ENCODE data around the gene VPS45. TPM values are rescaled to one million over a fixed set of nuclear protein-coding genes. Genes with fewer than 3 reads are reported as not detected.
"Not testable (repeated sequence)": the region's sequence is repeated elsewhere in the genome, so short reads cannot be mapped to it uniquely, and the experiment has no call there.

The VPS45 gene
- total and polyA plus RNA-seq, 7 experiments from 2014 or later, result 20.3 to 37.7 (median 27.0) TPM

DNA sequence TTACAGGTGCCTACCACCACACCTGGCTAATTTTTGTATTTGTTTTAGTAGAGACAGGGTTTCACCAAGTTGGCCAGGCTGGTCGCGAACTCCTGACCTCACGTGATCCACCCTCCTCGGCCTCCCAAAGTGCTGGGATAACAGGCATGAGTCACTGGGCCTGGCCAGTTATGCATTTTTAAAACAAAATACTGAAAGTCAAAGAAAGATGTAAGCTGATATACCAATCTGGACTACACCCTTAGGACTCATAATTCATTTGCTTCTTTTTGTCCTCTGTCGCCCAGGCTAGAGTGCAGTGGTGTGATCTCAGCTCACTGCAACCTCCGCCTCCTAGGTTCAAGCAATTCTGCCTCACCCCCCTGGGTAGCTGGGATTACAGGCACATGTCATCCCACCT lies 67.8 kb downstream of the VPS45 start:
- ATAC-seq; CTCF ChIA-PET; DNase-seq; H3K27me3 Mint-ChIP-seq; H3K27ac Mint-ChIP-seq; H3K4me3 ChIP-seq (ENCODE audit: low read length); H3K4me1 Mint-ChIP-seq; intact Hi-C loops (cut with micrococcal nuclease); H3K4me3 Mint-ChIP-seq; H3K9me3 Mint-ChIP-seq; H3K36me3 ChIP-seq (ENCODE audit: control insufficient read depth in 2 of 3, insufficient read depth in 3 of 3, low read length in 3 of 3); H3K9me3 ChIP-seq (ENCODE audit: control insufficient read depth in 2 of 3, low read length in 3 of 3); H3K27ac ChIP-seq (ENCODE audit: low read depth, low read length); H3K27me3 ChIP-seq (ENCODE audit: control insufficient read depth in 2 of 2, insufficient read depth in 2 of 2, low read length in 2 of 2); H3K4me1 ChIP-seq (ENCODE audit: control insufficient read depth in 2 of 2, insufficient read depth in 2 of 2, low read length in 2 of 2): not testable (repeated sequence)
- POLR2A ChIA-PET, result interaction anchor here (0.6 kb wide), 1 partner anchor 101 kb away, joined by 3 read pairs; the partner anchor contains the start of gene ANP32E
- peaks cover 0 to 11% (median 4%) of the 10 kb centered on the region in 5 donors for H3K36me3 Mint-ChIP-seq

DNA sequence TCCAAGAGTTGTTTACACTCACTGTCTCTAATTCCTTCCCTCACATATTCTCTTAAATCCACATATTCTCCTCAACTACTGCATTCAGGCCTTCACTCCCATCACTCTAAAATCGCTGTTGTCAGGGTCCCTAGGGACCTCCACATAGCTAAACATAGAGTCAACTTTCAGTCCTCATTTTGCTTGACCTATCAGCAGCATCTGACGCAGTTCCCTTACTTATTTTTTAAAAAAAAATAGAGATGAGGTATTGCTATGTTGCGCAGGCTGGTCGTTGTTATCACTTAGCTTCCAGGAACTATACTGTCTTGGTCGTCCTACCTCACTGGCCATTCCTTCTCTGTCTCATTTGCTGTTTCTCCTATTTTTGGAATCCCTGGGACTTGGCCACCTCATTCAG lies 70.5 kb downstream of the VPS45 start:
- Mint-ChIP-seq H3K4me1 (peaks cover 0 to 9% (median 0%) of the 10 kb centered on the region in 7 donors), H3K27ac (no peak overlapping the region), H3K9me3 (no peaks in the 10 kb centered on the region), H3K4me3 (no peak overlapping the region), H3K36me3 (peaks cover 0 to 14% (median 0%) of the 10 kb centered on the region in 5 donors), H3K27me3 (no peaks in the 10 kb centered on the region)
- DNase-seq (no peak), ATAC-seq (no peak)
- no peak overlapping the region for H3K4me3 ChIP-seq (ENCODE audit: low read length)
- H3K9me3 ChIP-seq (ENCODE audit: control insufficient read depth in 2 of 3, low read length in 3 of 3), result no peaks in the 10 kb centered on the region
- intact Hi-C loops (cut with micrococcal nuclease), result no loop called here
- H3K36me3 ChIP-seq (ENCODE audit: control insufficient read depth in 2 of 3, insufficient read depth in 3 of 3, low read length in 3 of 3), result no peaks in the 10 kb centered on the region
- no peaks in the 10 kb centered on the region for H3K27me3 ChIP-seq (ENCODE audit: control insufficient read depth in 2 of 2, insufficient read depth in 2 of 2, low read length in 2 of 2)
- H3K27ac ChIP-seq (ENCODE audit: low read depth, low read length), result no peak overlapping the region
- H3K4me1 ChIP-seq (ENCODE audit: control insufficient read depth in 2 of 2, insufficient read depth in 2 of 2, low read length in 2 of 2), result no peaks in the 10 kb centered on the region
- POLR2A ChIA-PET, result no interaction called here
- CTCF ChIA-PET, result interaction anchor here (1.0 kb wide), 1 partner anchor 144 kb away, joined by 3 read pairs; no protein-coding TSS in a partner anchor

DNA sequence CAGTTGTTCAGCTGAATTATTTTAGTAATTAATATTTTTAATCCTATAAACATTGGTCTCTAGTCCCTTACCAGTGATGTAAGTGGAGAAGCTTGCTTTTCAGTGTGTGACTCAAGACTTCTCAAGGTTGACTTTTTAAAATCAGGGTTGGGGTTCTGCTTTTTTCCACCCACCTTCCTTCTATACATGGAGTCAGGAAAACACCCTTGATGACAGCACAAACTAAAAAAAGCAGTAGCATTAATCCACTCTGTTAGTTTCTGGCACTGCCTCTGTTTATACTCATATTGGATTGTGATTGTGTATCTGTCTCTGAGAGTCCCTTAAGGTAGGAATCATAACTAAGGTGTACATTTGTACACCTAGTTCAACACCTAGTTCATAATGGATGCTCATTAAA lies 73.9 kb downstream of the VPS45 start:
- Histone ChIP-seq H3K4me3 (ENCODE audit: low read length) (no peak overlapping the region), H3K9me3 (ENCODE audit: control insufficient read depth in 2 of 3, low read length in 3 of 3) (no peaks in the 10 kb centered on the region), H3K27me3 (ENCODE audit: control insufficient read depth in 2 of 2, insufficient read depth in 2 of 2, low read length in 2 of 2) (no peaks in the 10 kb centered on the region), H3K36me3 (ENCODE audit: control insufficient read depth in 2 of 3, insufficient read depth in 3 of 3, low read length in 3 of 3) (no peaks in the 10 kb centered on the region), H3K4me1 (ENCODE audit: control insufficient read depth in 2 of 2, insufficient read depth in 2 of 2, low read length in 2 of 2) (peaks cover 0 to 6% of the 10 kb centered on the region in 2 donors), H3K27ac (ENCODE audit: low read depth, low read length) (no peak overlapping the region)
- no peak for ATAC-seq
- H3K27ac Mint-ChIP-seq, result no peak overlapping the region
- peaks cover 0 to 10% (median 0%) of the 10 kb centered on the region in 5 donors for H3K36me3 Mint-ChIP-seq
- no peaks in the 10 kb centered on the region for H3K9me3 Mint-ChIP-seq
- H3K4me1 Mint-ChIP-seq, result peaks cover 13 to 25% (median 18%) of the 10 kb centered on the region in 7 donors
- ChIA-PET CTCF (interaction anchor here (0.8 kb wide), 1 partner anchor 73 kb away, joined by 3 read pairs; no protein-coding TSS in a partner anchor), POLR2A (interaction anchor here (0.6 to 1.5 kb wide), 3 partner anchors 8 to 1312 kb away, joined by 3 to 5 read pairs (median 3); partner anchors contain the start of gene PLEKHO1)
- no peak overlapping the region for H3K4me3 Mint-ChIP-seq
- DNase-seq, result no peak
- intact Hi-C loops (cut with micrococcal nuclease), result no loop called here
- H3K27me3 Mint-ChIP-seq, result no peaks in the 10 kb centered on the region

DNA sequence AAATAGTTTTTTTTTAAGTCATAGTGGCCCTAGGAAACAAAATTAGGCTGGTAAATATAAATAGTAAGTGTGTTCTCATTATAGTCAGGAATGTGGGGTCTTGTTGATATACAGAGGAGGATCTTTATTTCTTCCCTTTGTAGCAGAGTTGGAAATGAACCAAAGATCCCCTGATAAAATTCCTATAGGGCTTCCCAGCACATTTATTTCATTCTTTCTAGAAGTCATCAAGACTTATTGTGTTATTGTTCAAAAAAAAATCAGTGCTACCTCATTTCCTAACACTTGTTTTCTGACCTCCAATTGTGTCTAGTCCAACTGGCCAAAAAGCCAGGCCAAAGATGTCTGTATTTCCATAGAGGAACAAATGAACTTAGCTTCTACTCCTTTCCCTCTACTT lies 74.5 kb downstream of the VPS45 start:
- H3K9me3 Mint-ChIP-seq, result no peaks in the 10 kb centered on the region
- H3K9me3 ChIP-seq (ENCODE audit: control insufficient read depth in 2 of 3, low read length in 3 of 3), result no peaks in the 10 kb centered on the region
- peaks cover 0 to 6% (median 0%) of the 10 kb centered on the region in 5 donors for H3K27me3 Mint-ChIP-seq
- intact Hi-C loops (cut with micrococcal nuclease), result no loop called here
- no peaks in the 10 kb centered on the region for H3K27me3 ChIP-seq (ENCODE audit: control insufficient read depth in 2 of 2, insufficient read depth in 2 of 2, low read length in 2 of 2)
- peaks cover 20 to 31% (median 25%) of the 10 kb centered on the region in 7 donors for H3K4me1 Mint-ChIP-seq
- ATAC-seq (no peak), DNase-seq (no peak)
- no peak overlapping the region for H3K27ac ChIP-seq (ENCODE audit: low read depth, low read length)
- peaks cover 0 to 13% (median 0%) of the 10 kb centered on the region in 5 donors for H3K36me3 Mint-ChIP-seq
- H3K4me3 ChIP-seq (ENCODE audit: low read length), result no peak overlapping the region
- no peaks in the 10 kb centered on the region for H3K36me3 ChIP-seq (ENCODE audit: control insufficient read depth in 2 of 3, insufficient read depth in 3 of 3, low read length in 3 of 3)
- H3K4me1 ChIP-seq (ENCODE audit: control insufficient read depth in 2 of 2, insufficient read depth in 2 of 2, low read length in 2 of 2), result peaks cover 0 to 10% of the 10 kb centered on the region in 2 donors
- H3K4me3 Mint-ChIP-seq, result no peak overlapping the region
- POLR2A ChIA-PET, result interaction anchor here (1.5 kb wide), 1 partner anchor 11 kb away, joined by 3 read pairs; no protein-coding TSS in a partner anchor
- H3K27ac Mint-ChIP-seq, result peak overlapping the region in 1 of 9 donors; percentile 55
- CTCF ChIA-PET, result no interaction called here

DNA sequence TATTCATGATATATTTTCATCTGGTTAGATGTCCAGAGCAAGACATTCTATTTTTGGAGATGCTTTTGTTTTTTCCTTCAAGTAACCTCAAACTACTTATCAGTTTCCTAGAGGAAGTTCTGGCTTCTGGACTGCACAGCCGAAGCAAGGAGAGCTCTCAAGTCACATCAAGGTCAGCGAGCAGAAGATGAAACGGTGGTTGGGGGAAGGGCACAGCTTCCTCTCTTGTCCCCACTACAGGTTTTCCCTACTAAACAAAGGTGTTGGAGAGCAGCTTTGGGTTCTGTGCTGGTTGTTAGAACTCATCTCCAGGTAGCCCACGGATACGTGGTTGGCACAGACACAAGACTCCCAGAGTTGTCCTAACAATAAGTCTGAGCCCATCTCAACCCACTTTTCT lies 77.0 kb downstream of the VPS45 start:
- Histone ChIP-seq H3K27ac (ENCODE audit: low read depth, low read length) (no peak overlapping the region), H3K4me1 (ENCODE audit: control insufficient read depth in 2 of 2, insufficient read depth in 2 of 2, low read length in 2 of 2) (peaks cover 7 to 21% of the 10 kb centered on the region in 2 donors), H3K9me3 (ENCODE audit: control insufficient read depth in 2 of 3, low read length in 3 of 3) (no peaks in the 10 kb centered on the region), H3K27me3 (ENCODE audit: control insufficient read depth in 2 of 2, insufficient read depth in 2 of 2, low read length in 2 of 2) (no peaks in the 10 kb centered on the region), H3K4me3 (ENCODE audit: low read length) (no peak overlapping the region), H3K36me3 (ENCODE audit: control insufficient read depth in 2 of 3, insufficient read depth in 3 of 3, low read length in 3 of 3) (no peaks in the 10 kb centered on the region)
- POLR2A ChIA-PET, result no interaction called here
- Mint-ChIP-seq H3K4me3 (no peak overlapping the region), H3K4me1 (peaks cover 27 to 56% (median 48%) of the 10 kb centered on the region in 7 donors), H3K9me3 (peaks cover 0 to 1% (median 0%) of the 10 kb centered on the region in 11 donors), H3K27me3 (peaks cover 0 to 26% (median 0%) of the 10 kb centered on the region in 5 donors), H3K36me3 (peaks cover 0 to 13% (median 0%) of the 10 kb centered on the region in 5 donors), H3K27ac (peak overlapping the region in 7 of 9 donors; percentile 14 to 79 (median 61))
- DNase-seq (no peak), ATAC-seq (no peak)
- intact Hi-C loops (cut with micrococcal nuclease), result no loop called here
- CTCF ChIA-PET, result interaction anchor here (1.0 kb wide), 1 partner anchor 12 kb away, joined by 3 read pairs; no protein-coding TSS in a partner anchor

DNA sequence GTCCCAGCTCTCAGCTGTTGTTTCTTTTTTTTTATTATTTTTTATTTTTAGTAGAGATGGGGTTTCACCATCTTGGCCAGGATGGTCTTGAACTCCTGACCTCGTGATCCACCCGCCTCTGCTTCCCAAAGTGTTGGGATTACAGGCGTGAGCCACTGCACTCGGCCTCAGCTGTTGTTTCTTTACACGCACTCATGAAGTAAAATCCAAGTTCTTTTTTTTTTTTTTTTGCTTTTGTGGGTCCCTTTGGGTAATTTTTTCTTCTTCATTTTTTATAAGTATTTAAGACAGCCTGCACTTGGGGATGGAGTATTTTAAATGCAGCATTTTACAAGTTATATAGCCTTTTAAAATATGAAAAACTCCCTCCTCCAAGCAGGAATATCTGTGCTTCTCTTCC lies 78.4 kb downstream of the VPS45 start:
- H3K27ac Mint-ChIP-seq, result peak overlapping the region in 2 of 9 donors; percentile 0 to 56
- H3K27me3 Mint-ChIP-seq, result peaks cover 0 to 26% (median 0%) of the 10 kb centered on the region in 5 donors

More for the DNA sequence above, 78.4 kb downstream of the VPS45 start:
- H3K9me3 ChIP-seq (ENCODE audit: control insufficient read depth in 2 of 3, low read length in 3 of 3); H3K4me3 ChIP-seq (ENCODE audit: low read length); H3K27me3 ChIP-seq (ENCODE audit: control insufficient read depth in 2 of 2, insufficient read depth in 2 of 2, low read length in 2 of 2); H3K27ac ChIP-seq (ENCODE audit: low read depth, low read length); intact Hi-C loops (cut with micrococcal nuclease); H3K36me3 ChIP-seq (ENCODE audit: control insufficient read depth in 2 of 3, insufficient read depth in 3 of 3, low read length in 3 of 3); H3K4me3 Mint-ChIP-seq; H3K9me3 Mint-ChIP-seq; DNase-seq; ATAC-seq: not testable (repeated sequence)
- ChIA-PET CTCF (interaction anchor here (0.6 to 2.3 kb wide), 2 partner anchors 9 to 16 kb away, joined by 3 to 7 read pairs; no protein-coding TSS in a partner anchor), POLR2A (interaction anchor here (1.2 to 1.6 kb wide), 3 partner anchors 15 to 73 kb away, joined by 3 to 6 read pairs (median 4); no protein-coding TSS in a partner anchor)
- peaks cover 27 to 58% (median 49%) of the 10 kb centered on the region in 7 donors for H3K4me1 Mint-ChIP-seq
- peaks cover 0 to 16% (median 0%) of the 10 kb centered on the region in 5 donors for H3K36me3 Mint-ChIP-seq
- H3K4me1 ChIP-seq (ENCODE audit: control insufficient read depth in 2 of 2, insufficient read depth in 2 of 2, low read length in 2 of 2), result peaks cover 7 to 21% of the 10 kb centered on the region in 2 donors
